Neutrophil (primary cell): ENCODE results near the gene CERS6.

ENCODE experiments used
- H3K27ac ChIP-seq: fragments of 200-600 bp; sonication (generic); 2 replicates; pipeline ENCODE4 v1.5.1; 2016; ENCODE audit warnings: mild to moderate bottlenecking, moderate library complexity
- H3K27me3 ChIP-seq: fragments of 200-600 bp; sonication (generic); 2 replicates; pipeline ENCODE4 v1.6.0; 2016; ENCODE audit warnings: mild to moderate bottlenecking
- H3K36me3 ChIP-seq: fragments of 200-600 bp; sonication (generic); 2 replicates; pipeline ENCODE4 v1.5.1; 2017
- H3K4me1 ChIP-seq, 2 experiments: fragments of 200-600 bp in 1 of 2; sonication (generic) in 1 of 2; 1 replicate in 1 of 2; 2 replicates in 1 of 2; pipeline versions ENCODE4 v1.5.1 to v1.6.1; 2013 to 2016; ENCODE audit warnings: low read depth in 1 of 2, low read length in 1 of 2, mild to moderate bottlenecking in 1 of 2, moderate library complexity in 1 of 2; ENCODE audit not compliant: control insufficient read depth in 1 of 2, insufficient read depth in 1 of 2
- H3K4me3 ChIP-seq, 2 experiments: fragments of 200-600 bp in 1 of 2; sonication (generic) in 1 of 2; 1 replicate in 1 of 2; 2 replicates in 1 of 2; pipeline ENCODE4 v1.5.1; 2013 to 2016; ENCODE audit warnings: low read depth in 1 of 2, low read length in 1 of 2, mild to moderate bottlenecking in 1 of 2, moderate library complexity in 1 of 2
- H3K9me3 ChIP-seq: fragments of 200-600 bp; sonication (generic); 2 replicates; pipeline ENCODE4 v1.5.1; 2016
- TF ChIP-seq, protein P1 (sequence below): fragments of 200-600 bp; sonication (generic); IDR thresholded peaks from 2 replicates; pipeline ENCODE4 v1.5.1; 2016; ENCODE audit warnings: antibody characterized with exemption

Gene CERS6

DNA sequence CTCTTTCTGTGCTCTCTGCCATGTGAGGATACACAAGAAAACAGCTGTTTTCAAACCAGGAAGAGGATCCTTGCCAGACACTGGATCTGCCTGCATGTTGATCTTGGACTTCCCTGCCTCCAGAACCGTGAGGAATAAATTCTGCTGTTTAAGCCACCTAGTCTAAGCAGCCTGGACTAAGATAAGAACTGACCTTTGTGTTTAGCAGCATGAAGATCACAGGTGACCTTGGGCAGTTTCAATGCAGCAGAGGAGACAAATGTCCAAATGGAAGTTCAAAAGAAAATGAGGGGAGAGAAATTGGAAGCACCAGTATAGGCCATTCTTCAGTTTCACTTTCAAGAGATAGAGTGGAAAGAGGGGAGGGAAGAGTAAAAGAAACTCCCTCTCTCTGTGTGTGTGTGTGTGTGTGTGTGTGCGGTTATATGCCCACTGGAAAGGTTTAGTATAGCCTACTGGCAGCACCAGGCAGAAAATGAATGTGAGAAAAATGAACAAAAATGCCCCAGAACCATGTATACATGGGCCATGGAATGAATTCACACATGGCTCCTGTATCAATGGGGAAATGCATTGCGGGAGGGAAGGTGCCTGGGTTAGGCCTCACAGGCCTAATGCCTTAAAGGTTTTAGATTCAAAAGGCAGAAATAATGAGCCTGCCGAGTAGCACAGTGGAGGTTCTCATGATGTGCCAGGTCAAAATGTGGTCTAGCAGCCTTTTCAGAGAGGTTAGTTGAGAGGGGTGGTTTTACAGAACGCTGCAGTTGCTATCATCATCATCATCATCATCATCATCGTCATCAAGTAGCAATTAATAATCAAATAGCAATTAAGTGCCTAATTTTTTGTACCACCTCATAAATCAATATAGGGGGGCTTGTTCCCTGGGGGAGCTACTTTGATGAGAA, 1.1 kb upstream of the CERS6 start:
- H3K36me3 ChIP-seq = no peaks in the 10 kb centered on the region
- no peaks in the 10 kb centered on the region for H3K27me3 ChIP-seq
- H3K27ac ChIP-seq = peak overlapping the region; percentile 66
- H3K9me3 ChIP-seq = no peaks in the 10 kb centered on the region
- peaks cover 19 to 33% of the 10 kb centered on the region in 2 experiments for H3K4me1 ChIP-seq
- H3K4me3 ChIP-seq = peak overlapping the region; percentile 87 to 91
- TF ChIP-seq, protein P1, sequence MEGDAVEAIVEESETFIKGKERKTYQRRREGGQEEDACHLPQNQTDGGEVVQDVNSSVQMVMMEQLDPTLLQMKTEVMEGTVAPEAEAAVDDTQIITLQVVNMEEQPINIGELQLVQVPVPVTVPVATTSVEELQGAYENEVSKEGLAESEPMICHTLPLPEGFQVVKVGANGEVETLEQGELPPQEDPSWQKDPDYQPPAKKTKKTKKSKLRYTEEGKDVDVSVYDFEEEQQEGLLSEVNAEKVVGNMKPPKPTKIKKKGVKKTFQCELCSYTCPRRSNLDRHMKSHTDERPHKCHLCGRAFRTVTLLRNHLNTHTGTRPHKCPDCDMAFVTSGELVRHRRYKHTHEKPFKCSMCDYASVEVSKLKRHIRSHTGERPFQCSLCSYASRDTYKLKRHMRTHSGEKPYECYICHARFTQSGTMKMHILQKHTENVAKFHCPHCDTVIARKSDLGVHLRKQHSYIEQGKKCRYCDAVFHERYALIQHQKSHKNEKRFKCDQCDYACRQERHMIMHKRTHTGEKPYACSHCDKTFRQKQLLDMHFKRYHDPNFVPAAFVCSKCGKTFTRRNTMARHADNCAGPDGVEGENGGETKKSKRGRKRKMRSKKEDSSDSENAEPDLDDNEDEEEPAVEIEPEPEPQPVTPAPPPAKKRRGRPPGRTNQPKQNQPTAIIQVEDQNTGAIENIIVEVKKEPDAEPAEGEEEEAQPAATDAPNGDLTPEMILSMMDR = no peak

DNA sequence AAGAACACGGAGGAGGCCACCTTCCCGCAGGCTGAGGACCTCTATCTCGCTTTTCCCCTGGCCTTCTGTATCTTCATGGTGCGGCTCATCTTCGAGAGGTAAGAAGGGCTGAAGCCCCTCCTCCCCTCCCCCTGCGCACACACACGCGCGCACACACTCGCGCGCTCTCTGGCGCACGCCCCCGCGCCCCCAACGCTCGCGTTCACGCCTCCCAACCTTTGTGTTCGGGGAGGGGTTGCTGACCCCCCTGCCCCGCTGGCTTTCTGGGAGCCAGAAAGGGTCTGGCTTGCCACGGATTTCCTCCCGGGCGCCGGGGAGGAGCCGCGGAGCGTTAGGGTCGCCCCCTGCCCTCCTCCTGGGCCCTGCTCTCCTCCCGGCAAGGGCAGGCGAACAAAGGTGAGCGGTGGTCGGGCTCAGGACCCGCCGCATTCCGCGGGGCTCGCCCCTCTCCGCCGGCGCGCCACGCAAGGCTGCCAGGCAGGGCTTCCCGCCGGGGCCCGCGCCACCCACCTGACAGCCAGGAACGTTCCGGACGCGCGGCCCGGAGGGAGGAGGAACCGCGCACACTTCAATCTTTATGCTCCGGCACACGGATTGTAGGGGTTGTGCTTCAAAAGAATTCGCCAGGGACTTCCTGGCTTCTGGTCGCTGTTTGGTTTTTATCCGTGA, 583 bp downstream of the CERS6 start:
- Histone ChIP-seq H3K27me3 (no peaks in the 10 kb centered on the region), H3K4me3 (peak overlapping the region; percentile 87 to 91), H3K36me3 (no peaks in the 10 kb centered on the region), H3K27ac (peak overlapping the region; percentile 66), H3K9me3 (no peaks in the 10 kb centered on the region), H3K4me1 (peaks cover 21 to 33% of the 10 kb centered on the region in 2 experiments)
- TF ChIP-seq, protein P1 = no peak

DNA sequence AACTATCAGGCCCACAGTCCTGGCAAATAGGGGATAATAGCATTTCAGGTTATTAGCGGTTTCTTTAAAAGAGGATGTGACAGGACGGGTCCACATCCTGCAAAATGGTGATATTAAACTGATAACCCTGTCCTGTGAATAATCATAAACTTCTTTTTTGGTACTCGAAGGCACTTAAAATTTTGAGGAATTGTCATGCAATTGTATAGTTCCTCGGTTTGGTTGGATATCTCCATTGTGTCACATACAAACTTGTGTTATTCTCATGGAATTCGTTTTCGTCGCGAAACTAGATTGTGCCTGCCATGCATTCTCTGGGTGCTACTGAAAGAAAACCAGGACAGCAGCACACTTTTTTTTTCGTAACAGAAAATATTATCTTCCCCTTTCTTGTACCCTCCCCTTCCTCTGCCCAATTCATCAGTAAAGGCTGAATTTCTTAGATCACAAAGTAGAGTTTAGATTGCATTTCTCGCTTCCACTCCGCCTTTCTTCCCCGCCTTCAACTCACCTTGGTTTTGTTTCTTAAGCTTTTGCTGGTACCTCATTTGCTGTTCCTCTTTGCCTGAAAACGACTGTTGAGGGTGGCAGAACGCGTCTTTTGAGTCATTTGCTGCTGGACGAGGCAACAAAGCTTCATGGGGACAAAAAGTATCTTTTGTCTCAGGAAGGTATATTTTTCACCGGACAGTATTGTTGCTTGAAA, 1.3 kb downstream of the CERS6 start:
- Histone ChIP-seq H3K9me3 (no peaks in the 10 kb centered on the region), H3K4me3 (peak overlapping the region; percentile 87 to 91), H3K27ac (peak overlapping the region; percentile 66), H3K27me3 (no peaks in the 10 kb centered on the region), H3K4me1 (peaks cover 22 to 33% of the 10 kb centered on the region in 2 experiments), H3K36me3 (no peaks in the 10 kb centered on the region)
- TF ChIP-seq, protein P1 = no peak

DNA sequence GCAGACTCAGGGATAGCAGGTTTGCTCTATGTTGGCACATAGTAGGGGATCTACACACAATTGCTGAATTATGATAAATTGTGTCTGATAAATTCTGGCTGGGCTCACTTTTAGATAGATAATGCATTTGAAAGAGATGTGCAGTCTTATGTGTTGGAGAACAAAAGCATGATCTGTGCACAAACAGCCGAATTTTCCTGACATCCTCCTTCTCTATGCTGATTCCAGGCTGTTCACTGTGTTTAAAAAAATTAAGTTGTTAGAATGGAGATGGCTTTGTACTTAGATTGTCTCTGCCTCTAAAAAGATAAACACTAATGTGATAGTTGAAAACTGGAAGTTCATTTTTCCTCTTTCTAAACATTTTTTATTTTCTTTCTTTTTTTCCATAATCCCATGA, 2.1 kb downstream of the CERS6 start:
- no peaks in the 10 kb centered on the region for H3K9me3 ChIP-seq
- no peaks in the 10 kb centered on the region for H3K27me3 ChIP-seq
- peak overlapping the region; percentile 66 for H3K27ac ChIP-seq
- peak overlapping the region in 1 of 2 experiments; percentile 91 for H3K4me3 ChIP-seq
- no peaks in the 10 kb centered on the region for H3K36me3 ChIP-seq
- H3K4me1 ChIP-seq = peaks cover 22 to 33% of the 10 kb centered on the region in 2 experiments
- TF ChIP-seq, protein P1 = no peak

DNA sequence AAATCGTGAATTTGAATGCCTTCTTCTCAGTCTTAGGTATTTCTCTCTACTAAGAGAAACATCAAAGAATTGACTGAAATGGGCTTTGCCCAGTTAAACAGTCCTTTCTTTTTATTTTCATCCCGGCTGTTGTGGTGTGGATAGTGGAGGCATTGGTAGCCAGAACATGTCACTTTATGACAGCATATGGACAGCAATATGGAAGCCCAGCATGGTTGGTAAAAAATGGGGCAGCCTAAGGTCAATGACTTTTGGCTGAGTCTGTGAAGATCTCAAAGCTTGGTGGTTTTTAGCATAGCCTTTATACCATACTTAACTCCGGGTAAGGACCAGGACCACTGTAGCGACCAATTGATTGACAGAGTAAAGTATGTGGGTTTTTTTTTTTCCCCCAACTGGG, 3.2 kb downstream of the CERS6 start:
- TF ChIP-seq, protein P1 = no peak
- Histone ChIP-seq H3K9me3 (no peaks in the 10 kb centered on the region), H3K4me3 (no peak overlapping the region), H3K36me3 (no peaks in the 10 kb centered on the region), H3K27me3 (no peaks in the 10 kb centered on the region), H3K27ac (no peak overlapping the region), H3K4me1 (peaks cover 22 to 33% of the 10 kb centered on the region in 2 experiments)
